HG02970 (cell line): ENCODE measurements around the gene CCDC120.
A peak's percentile ranks its signal among the peaks of the same experiment; 100 is the strongest.

ENCODE experiments used
- ATAC-seq: cut with Tn5 transposase; IDR thresholded peaks from one replicate; pipeline ENCODE4 v1.9.1; 2021; ENCODE audit warnings: mild to moderate bottlenecking, moderate library complexity, moderate number of reproducible peaks; ENCODE audit not compliant: unreplicated experiment, low FRiP score

CCDC120 gene

GRCh38 chrX:49058794-49059193 lies at the start of gene CCDC120:
TSS of gene CCDC120 (plus strand) at chrX:49058999. CDS start at chrX:49062042, 3,043 bp downstream.
- no peak for ATAC-seq

- no peak for ATAC-seq
These were observed 39.7 kb upstream of the CCDC120 start for GRCh38 chrX:49019050-49019449.

- no peak for ATAC-seq
These were observed 39.1 kb upstream of the CCDC120 start for GRCh38 chrX:49019599-49020249.

- ATAC-seq: no peak
These were observed 28.9 kb upstream of the CCDC120 start for GRCh38 chrX:49029876-49030275.

GRCh38 chrX:49030283-49030682 lies 28.5 kb upstream of the CCDC120 start:
- ATAC-seq: no peak

- no peak for ATAC-seq
These were observed 20.8 kb upstream of the CCDC120 start for GRCh38 chrX:49037883-49038475.

- no peak for ATAC-seq
These were observed 19.0 kb upstream of the CCDC120 start for GRCh38 chrX:49039598-49040375.

- ATAC-seq: no peak
These were observed 18.3 kb upstream of the CCDC120 start for GRCh38 chrX:49040376-49040955.

- no peak for ATAC-seq
These were observed 16.8 kb upstream of the CCDC120 start for GRCh38 chrX:49041744-49042580.

GRCh38 chrX:49042581-49043219 lies 16.1 kb upstream of the CCDC120 start:
- peak; percentile 7 for ATAC-seq

GRCh38 chrX:49043220-49043986 lies 15.4 kb upstream of the CCDC120 start, which contains the start of gene TFE3:
TSS of gene TFE3 (minus strand) at chrX:49043357. CDS start at chrX:49043226, 131 bp downstream.
- peak; percentile 82 for ATAC-seq

GRCh38 chrX:49043987-49044281 lies 14.9 kb upstream of the CCDC120 start:
- no peak for ATAC-seq

- no peak for ATAC-seq
These were observed 5.4 kb upstream of the CCDC120 start for GRCh38 chrX:49053223-49054072.

GRCh38 chrX:49054073-49054762 lies 4.6 kb upstream of the CCDC120 start:
- no peak for ATAC-seq

GRCh38 chrX:49059201-49059600 lies 402 bp downstream of the CCDC120 start:
- ATAC-seq: no peak

- ATAC-seq: no peak
These were observed 884 bp downstream of the CCDC120 start for GRCh38 chrX:49059681-49060085.

- ATAC-seq: no peak
These were observed 2.1 kb downstream of the CCDC120 start for GRCh38 chrX:49060914-49061313.

GRCh38 chrX:49061490-49061889 lies 2.7 kb downstream of the CCDC120 start:
- no peak for ATAC-seq
